Stimulated activated memory B cell treated with anti-CD40 and anti-IgM and Interleukin-4, amounts not matched to agents 10 μg/mL and 1 μg/mL and 100 μg/mL, for 72 hours (primary cell): Measurements from ENCODE around the gene NR6A1.

ENCODE experiments used
- ATAC-seq: fragments of 150-1000 bp; cut with Tn5 transposase; 2 replicates; pipeline ENCODE4 v1.10.0; 2021
- H3K27ac Mint-ChIP-seq: one replicate; pipeline ENCODE4 v1.8.0; 2022; ENCODE audit warnings: mild to moderate bottlenecking, mixed read lengths
- H3K27me3 Mint-ChIP-seq: one replicate; pipeline ENCODE4 v1.8.0; 2022; ENCODE audit warnings: mixed read lengths
- H3K36me3 Mint-ChIP-seq: one replicate; pipeline ENCODE4 v1.8.0; 2022; ENCODE audit warnings: mixed read lengths
- H3K4me1 Mint-ChIP-seq: one replicate; pipeline ENCODE4 v1.8.0; 2022; ENCODE audit warnings: mixed read lengths
- H3K4me3 Mint-ChIP-seq: one replicate; pipeline ENCODE4 v1.8.0; 2022; ENCODE audit warnings: mild to moderate bottlenecking, moderate library complexity, mixed read lengths
- H3K9me3 Mint-ChIP-seq: one replicate; pipeline ENCODE4 v1.8.0; 2022; ENCODE audit warnings: mixed read lengths

The NR6A1 gene

GRCh38 chr9:124492818-124493217 lies 278.3 kb downstream of the NR6A1 start:
- Mint-ChIP-seq H3K4me3 (no peak overlapping the region), H3K27ac (no peak overlapping the region), H3K9me3 (no peaks in the 10 kb centered on the region), H3K27me3 (peaks cover 58% of the 10 kb centered on the region), H3K4me1 (peaks cover 10% of the 10 kb centered on the region), H3K36me3 (no peaks in the 10 kb centered on the region)
- ATAC-seq, result no peak

GRCh38 chr9:124491049-124491975 lies 279.8 kb downstream of the NR6A1 start:
- no peaks in the 10 kb centered on the region for H3K9me3 Mint-ChIP-seq
- ATAC-seq, result no peak
- H3K27ac Mint-ChIP-seq, result no peak overlapping the region
- H3K4me3 Mint-ChIP-seq, result no peak overlapping the region
- H3K36me3 Mint-ChIP-seq, result no peaks in the 10 kb centered on the region
- H3K27me3 Mint-ChIP-seq, result peaks cover 53% of the 10 kb centered on the region
- peaks cover 9% of the 10 kb centered on the region for H3K4me1 Mint-ChIP-seq

GRCh38 chr9:124490004-124490403 lies 281.1 kb downstream of the NR6A1 start:
- no peak for ATAC-seq
- peaks cover 40% of the 10 kb centered on the region for H3K27me3 Mint-ChIP-seq
- no peaks in the 10 kb centered on the region for H3K4me1 Mint-ChIP-seq
- no peaks in the 10 kb centered on the region for H3K36me3 Mint-ChIP-seq
- no peaks in the 10 kb centered on the region for H3K9me3 Mint-ChIP-seq
- H3K4me3 Mint-ChIP-seq, result no peak overlapping the region
- no peak overlapping the region for H3K27ac Mint-ChIP-seq

GRCh38 chr9:124489222-124489621 lies 281.9 kb downstream of the NR6A1 start:
- no peak for ATAC-seq
- Mint-ChIP-seq H3K36me3 (no peaks in the 10 kb centered on the region), H3K27me3 (peaks cover 40% of the 10 kb centered on the region), H3K4me3 (no peak overlapping the region), H3K9me3 (peaks cover under 1% of the 10 kb centered on the region), H3K4me1 (no peaks in the 10 kb centered on the region), H3K27ac (no peak overlapping the region)

- H3K4me3 Mint-ChIP-seq, result no peak overlapping the region
- ATAC-seq, result no peak
- peaks cover 4% of the 10 kb centered on the region for H3K9me3 Mint-ChIP-seq
- H3K36me3 Mint-ChIP-seq, result no peaks in the 10 kb centered on the region
- peaks cover 40% of the 10 kb centered on the region for H3K27me3 Mint-ChIP-seq
- no peak overlapping the region for H3K27ac Mint-ChIP-seq
- H3K4me1 Mint-ChIP-seq, result no peaks in the 10 kb centered on the region
Observed at GRCh38 chr9:124488641-124489210, 282.4 kb downstream of the NR6A1 start.

- H3K27me3 Mint-ChIP-seq, result peaks cover 36% of the 10 kb centered on the region
- no peak overlapping the region for H3K4me3 Mint-ChIP-seq
- H3K4me1 Mint-ChIP-seq, result no peaks in the 10 kb centered on the region
- H3K27ac Mint-ChIP-seq, result no peak overlapping the region
- no peak for ATAC-seq
- H3K36me3 Mint-ChIP-seq, result no peaks in the 10 kb centered on the region
- peaks cover 9% of the 10 kb centered on the region for H3K9me3 Mint-ChIP-seq
Observed at GRCh38 chr9:124487260-124488182, 283.6 kb downstream of the NR6A1 start.

GRCh38 chr9:124486778-124487259 lies 284.3 kb downstream of the NR6A1 start:
- H3K27me3 Mint-ChIP-seq, result peaks cover 29% of the 10 kb centered on the region
- ATAC-seq, result no peak
- H3K4me1 Mint-ChIP-seq, result no peaks in the 10 kb centered on the region
- H3K27ac Mint-ChIP-seq, result no peak overlapping the region
- no peaks in the 10 kb centered on the region for H3K36me3 Mint-ChIP-seq
- H3K9me3 Mint-ChIP-seq, result peaks cover 9% of the 10 kb centered on the region
- H3K4me3 Mint-ChIP-seq, result no peak overlapping the region

GRCh38 chr9:124485936-124486335 lies 285.2 kb downstream of the NR6A1 start:
- no peak overlapping the region for H3K4me3 Mint-ChIP-seq
- H3K4me1 Mint-ChIP-seq, result no peaks in the 10 kb centered on the region
- H3K27ac Mint-ChIP-seq, result no peak overlapping the region
- no peak for ATAC-seq
- peaks cover 9% of the 10 kb centered on the region for H3K9me3 Mint-ChIP-seq
- H3K36me3 Mint-ChIP-seq, result no peaks in the 10 kb centered on the region
- H3K27me3 Mint-ChIP-seq, result peaks cover 26% of the 10 kb centered on the region

GRCh38 chr9:124485201-124485600 lies 285.9 kb downstream of the NR6A1 start:
- H3K27me3 Mint-ChIP-seq, result peaks cover 22% of the 10 kb centered on the region
- H3K4me3 Mint-ChIP-seq, result no peak overlapping the region
- peaks cover 4% of the 10 kb centered on the region for H3K4me1 Mint-ChIP-seq
- H3K27ac Mint-ChIP-seq, result no peak overlapping the region
- H3K36me3 Mint-ChIP-seq, result no peaks in the 10 kb centered on the region
- H3K9me3 Mint-ChIP-seq, result peaks cover 9% of the 10 kb centered on the region
- ATAC-seq, result no peak

GRCh38 chr9:124483481-124483880 lies 287.6 kb downstream of the NR6A1 start:
- H3K4me1 Mint-ChIP-seq, result peaks cover 9% of the 10 kb centered on the region
- H3K27ac Mint-ChIP-seq, result no peak overlapping the region
- ATAC-seq, result no peak
- peaks cover 9% of the 10 kb centered on the region for H3K9me3 Mint-ChIP-seq
- no peaks in the 10 kb centered on the region for H3K36me3 Mint-ChIP-seq
- H3K4me3 Mint-ChIP-seq, result no peak overlapping the region
- peaks cover 27% of the 10 kb centered on the region for H3K27me3 Mint-ChIP-seq

- peaks cover 9% of the 10 kb centered on the region for H3K9me3 Mint-ChIP-seq
- peaks cover 27% of the 10 kb centered on the region for H3K27me3 Mint-ChIP-seq
- no peak overlapping the region for H3K27ac Mint-ChIP-seq
- ATAC-seq, result no peak
- no peak overlapping the region for H3K4me3 Mint-ChIP-seq
- H3K36me3 Mint-ChIP-seq, result no peaks in the 10 kb centered on the region
- H3K4me1 Mint-ChIP-seq, result peaks cover 9% of the 10 kb centered on the region
Observed at GRCh38 chr9:124482431-124483031, 288.6 kb downstream of the NR6A1 start.

GRCh38 chr9:124481115-124481514 lies 290.0 kb downstream of the NR6A1 start:
- no peak for ATAC-seq
- Mint-ChIP-seq H3K4me1 (peaks cover 9% of the 10 kb centered on the region), H3K4me3 (no peak overlapping the region), H3K36me3 (no peaks in the 10 kb centered on the region), H3K27me3 (peaks cover 36% of the 10 kb centered on the region), H3K9me3 (peaks cover 9% of the 10 kb centered on the region), H3K27ac (no peak overlapping the region)

- Mint-ChIP-seq H3K36me3 (no peaks in the 10 kb centered on the region), H3K27ac (no peak overlapping the region), H3K4me3 (no peak overlapping the region), H3K4me1 (peaks cover 9% of the 10 kb centered on the region), H3K27me3 (peaks cover 38% of the 10 kb centered on the region), H3K9me3 (peaks cover 9% of the 10 kb centered on the region)
- ATAC-seq, result no peak
Observed at GRCh38 chr9:124480621-124480981, 290.5 kb downstream of the NR6A1 start.

GRCh38 chr9:124479947-124480620 lies 291.0 kb downstream of the NR6A1 start:
- Mint-ChIP-seq H3K27ac (no peak overlapping the region), H3K36me3 (no peaks in the 10 kb centered on the region), H3K4me1 (peaks cover 12% of the 10 kb centered on the region), H3K9me3 (peaks cover 9% of the 10 kb centered on the region), H3K4me3 (no peak overlapping the region), H3K27me3 (peaks cover 42% of the 10 kb centered on the region)
- ATAC-seq, result no peak
